Activated naive CD4-positive, alpha-beta T cell treated with anti-CD3 and anti-CD28 coated beads for 36 hours (primary cell): ENCODE measurements around the gene SUN5. TPM values are rescaled to one million over a fixed set of nuclear protein-coding genes. Genes with fewer than 3 reads are reported as not detected.

Experiments used
- CTCF ChIA-PET: fragments of 350-600 bp; sonication (Branson Sonifier 250); formaldehyde crosslinking; loops from one replicate; lab custom pipeline; 2021; ENCODE audit warnings: antibody characterized with exemption; lab: Charles Lee
- DNase-seq: peaks from one replicate; pipeline ENCODE4 v3.0.0-alpha.2; 2020
- H3K27ac Mint-ChIP-seq: one replicate; pipeline ENCODE4 v1.8.0; 2021; ENCODE audit warnings: mild to moderate bottlenecking, mixed read lengths
- H3K27me3 Mint-ChIP-seq: one replicate; pipeline ENCODE4 v1.8.0; 2021; ENCODE audit warnings: low read depth, mixed read lengths
- H3K36me3 Mint-ChIP-seq: one replicate; pipeline ENCODE4 v1.8.0; 2021; ENCODE audit warnings: low read depth, mixed read lengths
- H3K4me1 Mint-ChIP-seq: one replicate; pipeline ENCODE4 v1.8.0; 2021; ENCODE audit warnings: low read depth, mixed read lengths
- H3K4me3 Mint-ChIP-seq: one replicate; pipeline ENCODE4 v1.8.0; 2021; ENCODE audit warnings: mild to moderate bottlenecking, moderate library complexity, mixed read lengths
- H3K9me3 Mint-ChIP-seq: one replicate; pipeline ENCODE4 v1.8.0; 2021; ENCODE audit warnings: mixed read lengths
- intact Hi-C: fragments of 100-400 bp; cut with micrococcal nuclease; formaldehyde crosslinking; loops from one replicate; pipeline ENCODE4 v1.15.1; 2023
- total RNA-seq, 2 experiments: library from RNA; stranded (reverse); gene quantifications; one replicate each; pipeline ENCODE4 v1.2.3, GENCODE V29; 2021

SUN5 gene
- total RNA-seq, 2 experiments from 2014 or later, result not detected

DNA sequence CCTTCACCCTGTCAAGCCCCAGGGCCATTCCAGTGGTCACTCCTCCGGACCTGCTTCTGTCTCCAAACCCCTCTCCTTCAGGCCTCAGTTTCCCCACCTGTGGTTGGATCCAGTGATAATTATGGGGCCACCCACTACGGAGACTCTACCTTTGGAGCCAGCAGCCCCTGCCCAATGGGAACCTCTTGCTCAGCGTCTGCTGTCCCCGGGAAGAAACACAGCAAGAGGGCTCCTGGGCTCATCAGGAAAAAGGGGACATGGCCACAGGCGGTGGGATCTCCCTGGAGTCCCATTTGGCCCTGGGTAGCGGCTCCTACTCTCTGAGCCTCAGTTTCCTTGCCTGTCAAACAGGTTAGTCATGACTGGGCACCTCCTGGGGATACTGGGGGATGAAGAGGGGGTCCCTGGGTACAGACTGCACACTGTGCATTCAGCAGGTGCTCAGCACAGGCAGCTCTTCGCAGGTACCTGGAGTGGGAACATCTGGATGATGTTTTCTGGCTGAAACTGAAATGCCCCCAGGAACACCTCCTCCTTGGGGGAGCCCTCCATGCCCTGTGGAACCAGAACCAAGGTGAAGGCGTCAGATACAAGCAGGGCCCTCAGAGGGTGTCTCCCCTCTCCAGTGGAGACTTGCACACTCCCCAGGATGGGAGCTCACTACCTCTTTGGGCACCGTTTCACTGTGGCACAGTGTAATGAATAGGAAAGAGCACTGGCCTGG lies 19.4 kb downstream of the SUN5 start:
- H3K27ac Mint-ChIP-seq, result no peak overlapping the region
- H3K27me3 Mint-ChIP-seq, result no peaks in the 10 kb centered on the region
- peaks cover 16% of the 10 kb centered on the region for H3K4me1 Mint-ChIP-seq
- DNase-seq, result no peak
- H3K4me3 Mint-ChIP-seq, result no peak overlapping the region
- H3K9me3 Mint-ChIP-seq, result no peaks in the 10 kb centered on the region
- intact Hi-C loops, result no loop called here
- CTCF ChIA-PET, result interaction anchor here (2.2 kb wide), 1 partner anchor 39 kb away, joined by 8 read pairs; no protein-coding TSS in a partner anchor
- H3K36me3 Mint-ChIP-seq, result no peaks in the 10 kb centered on the region

DNA sequence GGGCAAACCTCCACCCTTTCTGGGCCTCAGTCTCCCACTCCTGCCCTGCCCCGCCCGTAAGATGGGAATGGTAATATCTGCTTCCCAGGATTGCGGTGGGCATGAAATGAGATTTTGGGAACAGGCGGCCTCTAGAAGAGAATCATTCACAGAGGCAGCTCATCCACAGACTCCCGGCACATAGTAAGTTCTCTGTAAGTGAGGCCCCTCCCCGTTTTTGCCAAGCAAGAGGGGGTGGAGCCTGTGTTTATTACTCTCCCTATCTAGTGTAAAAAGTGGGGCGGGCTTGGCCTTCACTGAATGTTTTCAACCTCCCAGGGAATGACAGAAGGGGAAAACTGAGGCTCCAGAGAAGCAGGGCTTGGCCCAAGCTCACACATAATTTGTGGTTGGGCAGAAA lies 20.0 kb downstream of the SUN5 start:
- Mint-ChIP-seq H3K4me1 (peaks cover 16% of the 10 kb centered on the region), H3K9me3 (no peaks in the 10 kb centered on the region), H3K27ac (no peak overlapping the region), H3K27me3 (no peaks in the 10 kb centered on the region), H3K4me3 (no peak overlapping the region), H3K36me3 (no peaks in the 10 kb centered on the region)
- CTCF ChIA-PET, result interaction anchor here (1.1 to 2.2 kb wide), 2 partner anchors 39 to 206 kb away, joined by 3 to 8 read pairs; no protein-coding TSS in a partner anchor
- no peak for DNase-seq
- intact Hi-C loops, result no loop called here

DNA sequence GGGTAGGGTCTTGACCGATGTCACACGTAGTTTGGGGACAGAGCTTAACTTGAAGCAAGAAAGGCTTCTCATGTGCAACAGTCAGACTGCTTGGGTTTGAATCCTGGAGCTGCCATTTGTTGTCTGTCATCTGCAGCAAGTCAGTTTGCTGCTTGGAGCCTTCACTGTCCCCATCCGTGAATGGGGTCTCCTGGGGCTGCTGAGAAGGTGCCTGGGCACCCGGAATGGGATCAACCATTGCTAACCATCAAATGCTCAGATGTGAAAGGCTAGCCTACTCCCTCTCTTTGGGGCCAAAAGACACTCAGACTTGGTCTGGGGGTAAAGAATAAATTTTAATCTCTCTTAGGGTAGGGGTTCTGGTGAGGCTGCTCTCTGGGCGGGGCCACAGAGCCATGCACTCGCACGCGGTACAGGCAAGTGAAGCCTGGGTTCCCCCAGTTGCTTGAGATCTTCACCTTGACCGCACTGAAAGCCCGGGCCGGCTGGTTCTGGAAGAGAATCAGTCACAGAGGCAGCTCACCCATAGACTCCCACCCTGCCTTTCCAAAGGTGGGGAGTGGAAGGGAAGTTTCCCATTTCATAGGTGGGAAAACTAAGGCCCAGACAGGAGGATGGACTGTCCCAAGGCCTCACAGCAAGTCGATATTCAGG lies 20.6 kb downstream of the SUN5 start:
- Mint-ChIP-seq H3K27ac (no peak overlapping the region), H3K27me3 (no peaks in the 10 kb centered on the region), H3K36me3 (no peaks in the 10 kb centered on the region), H3K4me1 (peaks cover 16% of the 10 kb centered on the region), H3K9me3 (no peaks in the 10 kb centered on the region), H3K4me3 (no peak overlapping the region)
- intact Hi-C loops, result no loop called here
- no peak for DNase-seq
- CTCF ChIA-PET, result interaction anchor here (1.1 to 2.2 kb wide), 2 partner anchors 38 to 205 kb away, joined by 3 to 8 read pairs; no protein-coding TSS in a partner anchor

GRCh38 chr20:32982617-32983458 lies 21.4 kb downstream of the SUN5 start:
- Mint-ChIP-seq H3K27me3 (no peaks in the 10 kb centered on the region), H3K27ac (peak overlapping the region; percentile 18), H3K4me3 (no peak overlapping the region), H3K4me1 (peaks cover 18% of the 10 kb centered on the region), H3K36me3 (no peaks in the 10 kb centered on the region), H3K9me3 (no peaks in the 10 kb centered on the region)
- intact Hi-C loops, result no loop called here
- CTCF ChIA-PET, result interaction anchor here (0.6 to 2.2 kb wide), 3 partner anchors 38 to 338 kb away, joined by 3 to 8 read pairs (median 4); no protein-coding TSS in a partner anchor
- DNase-seq, result no peak

- H3K27ac Mint-ChIP-seq, result no peak overlapping the region
- peaks cover 32% of the 10 kb centered on the region for H3K4me1 Mint-ChIP-seq
- H3K4me3 Mint-ChIP-seq, result no peak overlapping the region
- intact Hi-C loops, result no loop called here
- no peaks in the 10 kb centered on the region for H3K27me3 Mint-ChIP-seq
- DNase-seq, result no peak
- CTCF ChIA-PET, result interaction anchor here (1.0 to 1.1 kb wide), 2 partner anchors 24 to 203 kb away, joined by 4 read pairs; partner anchors contain the start of gene SUN5
- peaks cover 9% of the 10 kb centered on the region for H3K9me3 Mint-ChIP-seq
- peaks cover 7% of the 10 kb centered on the region for H3K36me3 Mint-ChIP-seq
Observed at GRCh38 chr20:32980990-32981389, 23.2 kb downstream of the SUN5 start.

- no peaks in the 10 kb centered on the region for H3K27me3 Mint-ChIP-seq
- no peak overlapping the region for H3K4me3 Mint-ChIP-seq
- peaks cover 7% of the 10 kb centered on the region for H3K36me3 Mint-ChIP-seq
- no peak for DNase-seq
- peaks cover 9% of the 10 kb centered on the region for H3K9me3 Mint-ChIP-seq
- peaks cover 32% of the 10 kb centered on the region for H3K4me1 Mint-ChIP-seq
- no peak overlapping the region for H3K27ac Mint-ChIP-seq
- intact Hi-C loops, result no loop called here
- CTCF ChIA-PET, result interaction anchor here (0.6 kb wide), 1 partner anchor 27 kb away, joined by 3 read pairs; the partner anchor contains the start of gene BPIFB2
Observed at GRCh38 chr20:32980131-32980941, 23.9 kb downstream of the SUN5 start.

- CTCF ChIA-PET, result interaction anchor here (0.6 kb wide), 1 partner anchor 28 kb away, joined by 3 read pairs; the partner anchor contains the start of gene BPIFB2
- intact Hi-C loops, result loop anchor here (10.0 kb wide), 1 partner anchor 685 kb away; the partner anchor contains the start of genes ACTL10 and C20orf144
Observed at GRCh38 chr20:32979201-32979998, 24.8 kb downstream of the SUN5 start.

DNA sequence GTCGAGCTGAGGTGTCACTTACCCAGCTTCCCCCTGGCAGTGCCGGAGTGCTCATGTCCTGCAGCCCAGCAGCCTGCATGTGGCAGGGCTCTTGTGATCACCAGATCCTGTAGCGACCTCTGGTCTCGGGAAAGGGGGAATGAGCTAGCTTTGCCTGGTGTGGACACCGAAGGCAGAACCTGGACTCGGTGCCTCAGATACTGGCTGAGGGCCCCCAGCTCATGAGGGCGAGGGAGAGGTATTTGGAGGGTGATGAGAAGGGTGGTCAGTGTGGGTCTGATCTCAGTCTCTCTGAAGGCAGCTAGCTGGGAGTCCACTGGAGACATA lies 26.3 kb downstream of the SUN5 start:
- H3K4me1 Mint-ChIP-seq, result peaks cover 44% of the 10 kb centered on the region
- peaks cover 9% of the 10 kb centered on the region for H3K9me3 Mint-ChIP-seq
- H3K27ac Mint-ChIP-seq, result no peak overlapping the region
- H3K36me3 Mint-ChIP-seq, result peaks cover 11% of the 10 kb centered on the region
- peak; percentile 5 for DNase-seq
- intact Hi-C loops, result loop anchor here (10.0 kb wide), 1 partner anchor 687 kb away; the partner anchor contains the start of genes ACTL10 and C20orf144
- no peaks in the 10 kb centered on the region for H3K27me3 Mint-ChIP-seq
- no peak overlapping the region for H3K4me3 Mint-ChIP-seq
- CTCF ChIA-PET, result no interaction called here

More at GRCh38 chr20:32979201-32979998, 24.8 kb downstream of the SUN5 start:
- Mint-ChIP-seq H3K4me3 (no peak overlapping the region), H3K27ac (no peak overlapping the region), H3K27me3 (no peaks in the 10 kb centered on the region), H3K4me1 (peaks cover 37% of the 10 kb centered on the region), H3K36me3 (peaks cover 7% of the 10 kb centered on the region), H3K9me3 (peaks cover 9% of the 10 kb centered on the region)
- DNase-seq, result no peak

GRCh38 chr20:32977281-32978008 lies 26.8 kb downstream of the SUN5 start:
- Mint-ChIP-seq H3K9me3 (peaks cover 9% of the 10 kb centered on the region), H3K4me1 (peaks cover 46% of the 10 kb centered on the region), H3K27ac (no peak overlapping the region), H3K4me3 (no peak overlapping the region), H3K27me3 (no peaks in the 10 kb centered on the region), H3K36me3 (peaks cover 14% of the 10 kb centered on the region)
- intact Hi-C loops, result loop anchor here (10.0 kb wide), 1 partner anchor 687 kb away; the partner anchor contains the start of genes ACTL10 and C20orf144
- peak; percentile 2 for DNase-seq
- CTCF ChIA-PET, result interaction anchor here (0.6 to 2.3 kb wide), 3 partner anchors 15 to 32 kb away, joined by 3 to 8 read pairs (median 6); no protein-coding TSS in a partner anchor

- Mint-ChIP-seq H3K4me1 (peaks cover 45% of the 10 kb centered on the region), H3K4me3 (no peak overlapping the region), H3K27me3 (no peaks in the 10 kb centered on the region), H3K27ac (peak overlapping the region; percentile 41), H3K36me3 (peaks cover 14% of the 10 kb centered on the region), H3K9me3 (peaks cover 9% of the 10 kb centered on the region)
- peak; percentile 40 for DNase-seq
- CTCF ChIA-PET, result interaction anchor here (1.8 to 2.3 kb wide), 2 partner anchors 15 to 31 kb away, joined by 6 to 8 read pairs; no protein-coding TSS in a partner anchor
- intact Hi-C loops, result loop anchor here (10.0 kb wide), 1 partner anchor 688 kb away; the partner anchor contains the start of genes ACTL10 and C20orf144
Observed at GRCh38 chr20:32976746-32977145, 27.5 kb downstream of the SUN5 start.
